GM23338 (cell line): ENCODE measurements around the gene GNLY. TPM values are rescaled to one million over a fixed set of nuclear protein-coding genes. Genes with fewer than 3 reads are reported as not detected.

Experiments used
- ATAC-seq: fragments of 200-7000 bp; cut with Tn5 transposase; 3 replicates; pipeline ENCODE4 v1.9.1; 2020
- DNase-seq: peaks from one replicate; pipeline ENCODE4 v3.0.0-alpha.2; 2015; ENCODE audit warnings: low spot score
- H2AFZ ChIP-seq: fragments of 200-600 bp; sonication (generic); 2 replicates; pipeline ENCODE4 v1.8.0; 2016; ENCODE audit warnings: antibody characterized with exemption, mild to moderate bottlenecking, moderate library complexity
- H3F3A ChIP-seq: fragments of 200-600 bp; sonication (generic); replicated peaks from 2 replicates; pipeline ENCODE4 v1.8.0; 2017; ENCODE audit warnings: antibody characterized with exemption, mixed run types, low read depth
- H3K27ac ChIP-seq: fragments of 200-600 bp; sonication (generic); 2 replicates; pipeline ENCODE4 v1.6.1; 2016; ENCODE audit warnings: low read depth
- H3K27me3 ChIP-seq: fragments of 200-600 bp; sonication (generic); 2 replicates; pipeline ENCODE4 v1.8.0; 2016; ENCODE audit warnings: mild to moderate bottlenecking, mixed run types, moderate library complexity; ENCODE audit not compliant: insufficient read depth
- H3K36me3 ChIP-seq: fragments of 200-600 bp; sonication (generic); 2 replicates; pipeline ENCODE4 v1.8.0; 2016; ENCODE audit warnings: mild to moderate bottlenecking; ENCODE audit not compliant: insufficient read depth
- H3K4me1 ChIP-seq: fragments of 200-600 bp; sonication (generic); 2 replicates; pipeline ENCODE4 v1.8.0; 2016; ENCODE audit warnings: mild to moderate bottlenecking, moderate library complexity; ENCODE audit not compliant: insufficient read depth
- H3K4me2 ChIP-seq: fragments of 200-600 bp; sonication (generic); 2 replicates; pipeline ENCODE4 v1.7.1; 2017; ENCODE audit warnings: mixed run types
- H3K4me3 ChIP-seq: fragments of 200-600 bp; sonication (generic); 2 replicates; pipeline ENCODE4 v1.6.1; 2016; ENCODE audit warnings: mixed run types
- H3K79me2 ChIP-seq: fragments of 200-600 bp; sonication (generic); replicated peaks from 2 replicates; pipeline ENCODE4 v1.8.0; 2017; ENCODE audit warnings: mild to moderate bottlenecking; ENCODE audit not compliant: insufficient read depth
- H3K9me2 ChIP-seq: fragments of 200-600 bp; sonication (generic); 2 replicates; pipeline ENCODE4 v1.8.0; 2017; ENCODE audit not compliant: insufficient read depth
- H4K20me1 ChIP-seq: fragments of 200-600 bp; sonication (generic); replicated peaks from 2 replicates; pipeline ENCODE4 v1.8.0; 2017; ENCODE audit warnings: mild to moderate bottlenecking; ENCODE audit not compliant: insufficient read depth
- H3K27ac Mint-ChIP-seq: 2 replicates; pipeline ENCODE4 v1.8.0; 2020; ENCODE audit warnings: inconsistent platforms, mild to moderate bottlenecking, moderate library complexity, mixed read lengths
- H3K27me3 Mint-ChIP-seq: 3 replicates; pipeline ENCODE4 v1.8.0; 2022; ENCODE audit warnings: low read depth, mild to moderate bottlenecking, moderate library complexity, mixed read lengths, inconsistent platforms; ENCODE audit not compliant: insufficient read depth, poor library complexity
- H3K36me3 Mint-ChIP-seq: 3 replicates; pipeline ENCODE4 v1.8.0; 2021; ENCODE audit warnings: low read depth, mild to moderate bottlenecking, inconsistent platforms, moderate library complexity, mixed read lengths
- H3K4me1 Mint-ChIP-seq: 3 replicates; pipeline ENCODE4 v1.8.0; 2020; ENCODE audit warnings: mild to moderate bottlenecking, inconsistent platforms, mixed read lengths
- H3K4me3 Mint-ChIP-seq: 3 replicates; pipeline ENCODE4 v1.8.0; 2021; ENCODE audit warnings: moderate library complexity, mild to moderate bottlenecking, inconsistent platforms, mixed read lengths
- H3K9me3 Mint-ChIP-seq: 3 replicates; pipeline ENCODE4 v1.8.0; 2020; ENCODE audit warnings: moderate library complexity, mild to moderate bottlenecking, inconsistent platforms, mixed read lengths
- CREB1 ChIP-seq: fragments of 250-450 bp; sonication (Bioruptor Pico); IDR thresholded peaks from 2 replicates; pipeline ENCODE4 v1.5.0; 2020; ENCODE audit warnings: low read depth, mild to moderate bottlenecking, moderate library complexity
- CTCF ChIP-seq, 2 experiments: fragments of 200-600 bp in 1 of 2; sonication (generic) in 1 of 2; conservative IDR thresholded peaks; 2 replicates each; pipeline versions ENCODE4 v1.5.1 to v1.6.1; 2016 to 2017; ENCODE audit warnings: antibody characterized with exemption in 2 of 2, low read depth in 2 of 2, mild to moderate bottlenecking in 2 of 2, moderate library complexity in 1 of 2
- EZH2phosphoT487 ChIP-seq: fragments of 200-600 bp; sonication (generic); IDR thresholded peaks from one replicate; pipeline ENCODE4 v1.8.1; 2018; ENCODE audit warnings: antibody characterized with exemption; ENCODE audit not compliant: unreplicated experiment
- JUNB ChIP-seq: IDR thresholded peaks from one replicate; pipeline ENCODE4 v1.6.1; 2016; ENCODE audit warnings: antibody characterized with exemption; ENCODE audit not compliant: unreplicated experiment
- NANOG ChIP-seq: IDR thresholded peaks from 2 replicates; pipeline ENCODE4 v1.6.1; 2016; ENCODE audit warnings: antibody characterized with exemption, borderline replicate concordance
- POLR2AphosphoS5 ChIP-seq: IDR thresholded peaks from 2 replicates; pipeline ENCODE4 v1.6.1; 2016; ENCODE audit warnings: antibody characterized with exemption, low read depth
- ZNF114 ChIP-seq: fragments of 250-450 bp; sonication (Bioruptor Pico); IDR thresholded peaks from 2 replicates; pipeline ENCODE4 v1.5.0; 2020; ENCODE audit warnings: mild to moderate bottlenecking, moderate library complexity
- polyA plus RNA-seq: library from polyadenylated mRNA; unstranded; fragments of >200 nt; fragmentation: Nextera tagmentation; extraction: Ambion mirVana; gene quantifications from 2 replicates; pipeline ENCODE4 v1.2.1, GENCODE V29; 2016
- total RNA-seq: library from RNA; depleted of rRNA; stranded (reverse); fragments of >200 nt; shearing (Covaris generic); gene quantifications from 2 replicates; pipeline ENCODE4 v1.2.3, GENCODE V29; 2014
- TF ChIP-seq, protein P1 (sequence below): IDR thresholded peaks from one replicate; pipeline ENCODE4 v1.6.1; 2018; ENCODE audit warnings: antibody characterized with exemption; ENCODE audit not compliant: unreplicated experiment
- TF ChIP-seq, protein P2 (sequence below): IDR thresholded peaks from 2 replicates; pipeline ENCODE4 v1.6.1; 2016; ENCODE audit warnings: antibody characterized with exemption

GNLY gene
- total and polyA plus RNA-seq, 2 experiments from 2014 or later: not detected

DNA sequence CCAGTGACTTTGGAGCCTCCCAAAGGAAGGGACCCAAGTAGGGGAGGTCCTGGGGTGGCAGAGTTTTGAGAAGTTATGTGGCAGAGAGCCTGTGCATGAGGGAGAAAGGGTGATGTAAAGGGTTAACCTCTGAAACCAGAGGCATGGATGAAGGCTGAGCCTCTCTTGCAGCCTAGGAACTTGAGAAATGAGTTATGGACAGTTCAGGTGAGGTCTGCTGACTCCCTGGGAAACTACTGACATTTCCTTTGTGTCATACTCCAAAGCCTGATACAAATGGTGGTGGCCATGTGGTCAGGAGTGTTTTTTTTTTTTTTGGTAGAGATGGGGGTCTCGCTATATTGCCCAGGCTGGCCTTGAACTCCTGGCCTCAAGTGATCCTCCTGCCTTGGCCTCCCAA lies 12.4 kb upstream of the GNLY start (continued):
- TF ChIP-seq, protein P1, sequence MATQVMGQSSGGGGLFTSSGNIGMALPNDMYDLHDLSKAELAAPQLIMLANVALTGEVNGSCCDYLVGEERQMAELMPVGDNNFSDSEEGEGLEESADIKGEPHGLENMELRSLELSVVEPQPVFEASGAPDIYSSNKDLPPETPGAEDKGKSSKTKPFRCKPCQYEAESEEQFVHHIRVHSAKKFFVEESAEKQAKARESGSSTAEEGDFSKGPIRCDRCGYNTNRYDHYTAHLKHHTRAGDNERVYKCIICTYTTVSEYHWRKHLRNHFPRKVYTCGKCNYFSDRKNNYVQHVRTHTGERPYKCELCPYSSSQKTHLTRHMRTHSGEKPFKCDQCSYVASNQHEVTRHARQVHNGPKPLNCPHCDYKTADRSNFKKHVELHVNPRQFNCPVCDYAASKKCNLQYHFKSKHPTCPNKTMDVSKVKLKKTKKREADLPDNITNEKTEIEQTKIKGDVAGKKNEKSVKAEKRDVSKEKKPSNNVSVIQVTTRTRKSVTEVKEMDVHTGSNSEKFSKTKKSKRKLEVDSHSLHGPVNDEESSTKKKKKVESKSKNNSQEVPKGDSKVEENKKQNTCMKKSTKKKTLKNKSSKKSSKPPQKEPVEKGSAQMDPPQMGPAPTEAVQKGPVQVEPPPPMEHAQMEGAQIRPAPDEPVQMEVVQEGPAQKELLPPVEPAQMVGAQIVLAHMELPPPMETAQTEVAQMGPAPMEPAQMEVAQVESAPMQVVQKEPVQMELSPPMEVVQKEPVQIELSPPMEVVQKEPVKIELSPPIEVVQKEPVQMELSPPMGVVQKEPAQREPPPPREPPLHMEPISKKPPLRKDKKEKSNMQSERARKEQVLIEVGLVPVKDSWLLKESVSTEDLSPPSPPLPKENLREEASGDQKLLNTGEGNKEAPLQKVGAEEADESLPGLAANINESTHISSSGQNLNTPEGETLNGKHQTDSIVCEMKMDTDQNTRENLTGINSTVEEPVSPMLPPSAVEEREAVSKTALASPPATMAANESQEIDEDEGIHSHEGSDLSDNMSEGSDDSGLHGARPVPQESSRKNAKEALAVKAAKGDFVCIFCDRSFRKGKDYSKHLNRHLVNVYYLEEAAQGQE: no peak
- TF ChIP-seq NANOG: no peak

DNA sequence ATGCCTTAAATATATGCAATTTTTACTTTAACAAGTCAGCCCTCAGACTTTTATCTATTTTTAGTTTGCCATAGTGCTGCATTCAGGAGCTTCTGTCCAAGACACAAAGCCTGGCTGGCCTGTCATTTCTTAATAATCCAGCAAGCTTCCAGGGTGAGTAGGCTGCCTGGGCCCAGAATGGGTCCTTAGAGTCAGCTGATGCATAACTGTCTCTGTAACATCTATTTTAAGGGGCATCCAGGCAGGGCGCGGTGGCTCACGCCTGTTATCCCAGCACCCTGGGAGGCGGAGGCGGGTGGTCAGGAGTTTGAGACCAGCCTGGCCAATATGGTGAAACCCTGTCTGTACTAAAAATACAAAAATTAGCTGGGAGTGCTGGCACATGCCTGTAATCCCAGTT lies 11.8 kb upstream of the GNLY start:
- Histone ChIP-seq H4K20me1 (no peaks in the 10 kb centered on the region), H2AFZ (no peak overlapping the region), H3K79me2 (no peaks in the 10 kb centered on the region), H3K4me1 (peaks cover 8% of the 10 kb centered on the region; the same call in 1 of the 2 replicates), H3F3A (no peaks in the 10 kb centered on the region), H3K4me2 (no peak overlapping the region), H3K9me2 (no peaks in the 10 kb centered on the region), H3K27me3 (no peaks in the 10 kb centered on the region), H3K36me3 (no peaks in the 10 kb centered on the region), H3K27ac (no peak overlapping the region), H3K4me3 (no peak overlapping the region)
- DNase-seq: no peak
- Mint-ChIP-seq H3K4me3 (no peak overlapping the region), H3K4me1 (peaks cover 9% of the 10 kb centered on the region; the same call in 2 of the 3 replicates), H3K9me3 (no peaks in the 10 kb centered on the region), H3K36me3 (no peaks in the 10 kb centered on the region), H3K27ac (no peak overlapping the region), H3K27me3 (peaks cover 2% of the 10 kb centered on the region)
- no peak for TF ChIP-seq CTCF (conservative IDR thresholded peaks at IDR 0.05; ENCODE audit: low read depth in 2 of 2)
- no peak for TF ChIP-seq JUNB
- TF ChIP-seq POLR2AphosphoS5: no peak
- TF ChIP-seq CREB1 (CRISPR knock-in tag): no peak
- no peak for TF ChIP-seq ZNF114 (CRISPR knock-in tag)
- ATAC-seq: no peak

- no peak overlapping the region for H2AFZ ChIP-seq
- H3K4me3 ChIP-seq: no peak overlapping the region
- Mint-ChIP-seq H3K9me3 (no peaks in the 10 kb centered on the region), H3K4me3 (no peak overlapping the region), H3K27ac (no peak overlapping the region), H3K36me3 (no peaks in the 10 kb centered on the region), H3K4me1 (peaks cover 4% of the 10 kb centered on the region; the same call in 1 of the 3 replicates), H3K27me3 (no peaks in the 10 kb centered on the region)
- H3K27ac ChIP-seq: no peak overlapping the region
- no peak for TF ChIP-seq CTCF (conservative IDR thresholded peaks at IDR 0.05; ENCODE audit: low read depth in 2 of 2)
- TF ChIP-seq, protein P2, sequence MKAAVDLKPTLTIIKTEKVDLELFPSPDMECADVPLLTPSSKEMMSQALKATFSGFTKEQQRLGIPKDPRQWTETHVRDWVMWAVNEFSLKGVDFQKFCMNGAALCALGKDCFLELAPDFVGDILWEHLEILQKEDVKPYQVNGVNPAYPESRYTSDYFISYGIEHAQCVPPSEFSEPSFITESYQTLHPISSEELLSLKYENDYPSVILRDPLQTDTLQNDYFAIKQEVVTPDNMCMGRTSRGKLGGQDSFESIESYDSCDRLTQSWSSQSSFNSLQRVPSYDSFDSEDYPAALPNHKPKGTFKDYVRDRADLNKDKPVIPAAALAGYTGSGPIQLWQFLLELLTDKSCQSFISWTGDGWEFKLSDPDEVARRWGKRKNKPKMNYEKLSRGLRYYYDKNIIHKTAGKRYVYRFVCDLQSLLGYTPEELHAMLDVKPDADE: no peak
- no peak for TF ChIP-seq EZH2phosphoT487
- TF ChIP-seq, protein P1: no peak
- no peak for TF ChIP-seq CREB1 (CRISPR knock-in tag)
- H3K36me3 ChIP-seq: no peaks in the 10 kb centered on the region
- no peak overlapping the region for H3K4me2 ChIP-seq
- no peaks in the 10 kb centered on the region for H3F3A ChIP-seq
- DNase-seq: no peak
- H3K79me2 ChIP-seq: no peaks in the 10 kb centered on the region
- no peaks in the 10 kb centered on the region for H3K27me3 ChIP-seq
- H3K4me1 ChIP-seq: no peaks in the 10 kb centered on the region
- no peaks in the 10 kb centered on the region for H3K9me2 ChIP-seq
- no peak for ATAC-seq
- H4K20me1 ChIP-seq: no peaks in the 10 kb centered on the region
These were observed 9.8 kb upstream of the GNLY start for GRCh38 chr2:85684380-85684779.
